Neural progenitor cell (in vitro differentiated cells): ENCODE measurements around the gene TPBG. TPM values are rescaled to one million over a fixed set of nuclear protein-coding genes. Genes with fewer than 3 reads are reported as not detected.

ENCODE experiments used
- DNase-seq: peaks from one replicate; pipeline ENCODE4 v3.0.0-alpha.2; 2016; ENCODE audit warnings: low spot score
- H2AFZ ChIP-seq: fragments of 200-600 bp; sonication (generic); replicated peaks from 2 replicates; pipeline ENCODE4 v1.6.1; 2016; ENCODE audit warnings: antibody characterized with exemption
- H3F3A ChIP-seq: fragments of 200-600 bp; sonication (generic); 2 replicates; pipeline ENCODE4 v1.6.1; 2016; ENCODE audit warnings: antibody characterized with exemption, low read depth
- H3K27ac ChIP-seq: fragments of 200-600 bp; sonication (generic); 2 replicates; pipeline ENCODE4 v1.5.1; 2016; ENCODE audit warnings: mild to moderate bottlenecking
- H3K27me3 ChIP-seq: fragments of 200-600 bp; sonication (generic); 2 replicates; pipeline ENCODE4 v1.6.1; 2016; ENCODE audit warnings: mild to moderate bottlenecking, moderate library complexity
- H3K36me3 ChIP-seq: fragments of 200-600 bp; sonication (generic); 2 replicates; pipeline ENCODE4 v1.5.1; 2016
- H3K4me1 ChIP-seq: fragments of 200-600 bp; sonication (generic); 2 replicates; pipeline ENCODE4 v1.6.1; 2016; ENCODE audit warnings: mixed run types
- H3K4me2 ChIP-seq: fragments of 200-600 bp; sonication (generic); 2 replicates; pipeline ENCODE4 v1.6.1; 2016
- H3K4me3 ChIP-seq: fragments of 200-600 bp; sonication (generic); 2 replicates; pipeline ENCODE4 v1.5.1; 2016
- H3K79me2 ChIP-seq: fragments of 200-600 bp; sonication (generic); 2 replicates; pipeline ENCODE4 v1.6.1; 2016; ENCODE audit warnings: low read depth
- H3K9ac ChIP-seq: fragments of 200-600 bp; sonication (generic); 2 replicates; pipeline ENCODE4 v1.6.1; 2016
- H3K9me3 ChIP-seq: fragments of 200-600 bp; sonication (generic); 2 replicates; pipeline ENCODE4 v1.5.1; 2016; ENCODE audit warnings: low read depth
- H4K20me1 ChIP-seq: fragments of 200-600 bp; sonication (generic); 2 replicates; pipeline ENCODE4 v1.6.1; 2016; ENCODE audit warnings: low read depth
- H3K27ac Mint-ChIP-seq: 3 replicates; pipeline ENCODE4 v1.8.0; 2021; ENCODE audit warnings: mixed read lengths
- H3K27me3 Mint-ChIP-seq: 2 replicates; pipeline ENCODE4 v1.8.0; 2022; ENCODE audit warnings: low read depth, mild to moderate bottlenecking, inconsistent platforms, moderate library complexity, mixed read lengths; ENCODE audit not compliant: insufficient read depth
- H3K36me3 Mint-ChIP-seq: 3 replicates; pipeline ENCODE4 v1.8.0; 2021; ENCODE audit warnings: mixed read lengths
- H3K4me1 Mint-ChIP-seq: 3 replicates; pipeline ENCODE4 v1.8.0; 2021; ENCODE audit warnings: mixed read lengths
- H3K4me3 Mint-ChIP-seq: 3 replicates; pipeline ENCODE4 v1.8.0; 2021; ENCODE audit warnings: mild to moderate bottlenecking, moderate library complexity, mixed read lengths
- H3K9me3 Mint-ChIP-seq: 3 replicates; pipeline ENCODE4 v1.8.0; 2020; ENCODE audit warnings: mixed read lengths
- CTCF ChIP-seq: fragments of 200-600 bp; sonication (generic); IDR thresholded peaks from 2 replicates; pipeline ENCODE4 v1.5.1; 2017; ENCODE audit warnings: antibody characterized with exemption, mild to moderate bottlenecking
- EZH2 ChIP-seq: fragments of 200-600 bp; sonication (generic); IDR thresholded peaks from 2 replicates; pipeline ENCODE4 v1.6.1; 2017; ENCODE audit warnings: antibody characterized with exemption, mild to moderate bottlenecking, moderate library complexity
- EZH2phosphoT487 ChIP-seq: fragments of 200-600 bp; sonication (generic); IDR thresholded peaks from 2 replicates; pipeline ENCODE4 v1.6.1; 2017; ENCODE audit warnings: antibody characterized with exemption
- total RNA-seq: library from RNA; depleted of rRNA; stranded (reverse); fragments of >200 nt; gene quantifications from 2 replicates; pipeline ENCODE4 v1.2.3, GENCODE V29; 2015; ENCODE audit warnings: low replicate concordance

Gene TPBG
- total RNA-seq, 1 donor from 2014 or later: 362 TPM

GRCh38 chr6:82360552-82360951 lies 3.1 kb upstream of the TPBG start:
- no peaks in the 10 kb centered on the region for H3K27me3 ChIP-seq
- peak overlapping the region; percentile 32 for H3K27ac ChIP-seq
- H3K4me2 ChIP-seq: no peak overlapping the region
- Mint-ChIP-seq H3K4me3 (peak overlapping the region; percentile 95), H3K27me3 (peaks cover 11% of the 10 kb centered on the region), H3K36me3 (peaks cover 23% of the 10 kb centered on the region), H3K9me3 (peaks cover 4% of the 10 kb centered on the region), H3K27ac (no peak overlapping the region), H3K4me1 (peaks cover 30% of the 10 kb centered on the region)
- DNase-seq: no peak
- H3K4me3 ChIP-seq: no peak overlapping the region
- no peaks in the 10 kb centered on the region for H3K36me3 ChIP-seq
- H3F3A ChIP-seq: peaks cover 24% of the 10 kb centered on the region
- H2AFZ ChIP-seq: no peak overlapping the region
- peaks cover 24% of the 10 kb centered on the region for H3K4me1 ChIP-seq
- no peak overlapping the region for H3K9ac ChIP-seq
- no peaks in the 10 kb centered on the region for H3K9me3 ChIP-seq
- H3K79me2 ChIP-seq: peaks cover 51% of the 10 kb centered on the region
- TF ChIP-seq EZH2phosphoT487: no peak
- TF ChIP-seq CTCF: no peak
- no peak for TF ChIP-seq EZH2
- peaks cover 4% of the 10 kb centered on the region for H4K20me1 ChIP-seq

GRCh38 chr6:82361631-82362030 lies 2.0 kb upstream of the TPBG start:
- peak overlapping the region; percentile 95 for H3K4me3 Mint-ChIP-seq
- H3K79me2 ChIP-seq: peaks cover 62% of the 10 kb centered on the region
- TF ChIP-seq EZH2phosphoT487: no peak
- no peak for TF ChIP-seq CTCF
- TF ChIP-seq EZH2: no peak
- H3F3A ChIP-seq: peaks cover 34% of the 10 kb centered on the region
- H3K27me3 Mint-ChIP-seq: peaks cover 11% of the 10 kb centered on the region
- H4K20me1 ChIP-seq: peaks cover 15% of the 10 kb centered on the region
- no peak overlapping the region for H3K27ac ChIP-seq
- peak overlapping the region; percentile 81 for H3K4me3 ChIP-seq
- peaks cover 33% of the 10 kb centered on the region for H3K36me3 Mint-ChIP-seq
- H3K9me3 ChIP-seq: no peaks in the 10 kb centered on the region
- no peaks in the 10 kb centered on the region for H3K27me3 ChIP-seq
- no peak overlapping the region for H3K9ac ChIP-seq
- H3K4me2 ChIP-seq: peak overlapping the region; percentile 97
- peaks cover 4% of the 10 kb centered on the region for H3K36me3 ChIP-seq
- DNase-seq: no peak
- peaks cover 4% of the 10 kb centered on the region for H3K9me3 Mint-ChIP-seq
- peak overlapping the region; percentile 76 for H3K27ac Mint-ChIP-seq
- H3K4me1 Mint-ChIP-seq: peaks cover 39% of the 10 kb centered on the region
- H3K4me1 ChIP-seq: peaks cover 27% of the 10 kb centered on the region
- no peak overlapping the region for H2AFZ ChIP-seq

GRCh38 chr6:82362144-82362543 lies 1.5 kb upstream of the TPBG start:
- Histone ChIP-seq H3K4me2 (peak overlapping the region; percentile 97), H3K27ac (peak overlapping the region; percentile 93), H3K36me3 (peaks cover 9% of the 10 kb centered on the region), H3K27me3 (no peaks in the 10 kb centered on the region), H3K9me3 (no peaks in the 10 kb centered on the region), H4K20me1 (peaks cover 20% of the 10 kb centered on the region), H2AFZ (no peak overlapping the region), H3K79me2 (peaks cover 67% of the 10 kb centered on the region), H3F3A (peaks cover 34% of the 10 kb centered on the region), H3K4me1 (peaks cover 32% of the 10 kb centered on the region), H3K9ac (no peak overlapping the region), H3K4me3 (peak overlapping the region; percentile 81)
- peaks cover 11% of the 10 kb centered on the region for H3K27me3 Mint-ChIP-seq
- peak overlapping the region; percentile 99 for H3K27ac Mint-ChIP-seq
- peak overlapping the region; percentile 95 for H3K4me3 Mint-ChIP-seq
- TF ChIP-seq EZH2phosphoT487: no peak
- TF ChIP-seq EZH2: no peak
- no peak for TF ChIP-seq CTCF
- no peak for DNase-seq
- H3K4me1 Mint-ChIP-seq: peaks cover 41% of the 10 kb centered on the region
- H3K36me3 Mint-ChIP-seq: peaks cover 36% of the 10 kb centered on the region
- H3K9me3 Mint-ChIP-seq: peaks cover 4% of the 10 kb centered on the region
